NCI-H1048 (cell line): ENCODE data around the gene UBAP2.
"Not testable (repeated sequence)": the region's sequence is repeated elsewhere in the genome, so short reads cannot be mapped to it uniquely, and the experiment has no call there.

Source experiments
- DNase-seq: peaks from one replicate; lab custom pipeline; 2025; lab: John Stamatoyannopoulos, UW

The UBAP2 gene

DNA sequence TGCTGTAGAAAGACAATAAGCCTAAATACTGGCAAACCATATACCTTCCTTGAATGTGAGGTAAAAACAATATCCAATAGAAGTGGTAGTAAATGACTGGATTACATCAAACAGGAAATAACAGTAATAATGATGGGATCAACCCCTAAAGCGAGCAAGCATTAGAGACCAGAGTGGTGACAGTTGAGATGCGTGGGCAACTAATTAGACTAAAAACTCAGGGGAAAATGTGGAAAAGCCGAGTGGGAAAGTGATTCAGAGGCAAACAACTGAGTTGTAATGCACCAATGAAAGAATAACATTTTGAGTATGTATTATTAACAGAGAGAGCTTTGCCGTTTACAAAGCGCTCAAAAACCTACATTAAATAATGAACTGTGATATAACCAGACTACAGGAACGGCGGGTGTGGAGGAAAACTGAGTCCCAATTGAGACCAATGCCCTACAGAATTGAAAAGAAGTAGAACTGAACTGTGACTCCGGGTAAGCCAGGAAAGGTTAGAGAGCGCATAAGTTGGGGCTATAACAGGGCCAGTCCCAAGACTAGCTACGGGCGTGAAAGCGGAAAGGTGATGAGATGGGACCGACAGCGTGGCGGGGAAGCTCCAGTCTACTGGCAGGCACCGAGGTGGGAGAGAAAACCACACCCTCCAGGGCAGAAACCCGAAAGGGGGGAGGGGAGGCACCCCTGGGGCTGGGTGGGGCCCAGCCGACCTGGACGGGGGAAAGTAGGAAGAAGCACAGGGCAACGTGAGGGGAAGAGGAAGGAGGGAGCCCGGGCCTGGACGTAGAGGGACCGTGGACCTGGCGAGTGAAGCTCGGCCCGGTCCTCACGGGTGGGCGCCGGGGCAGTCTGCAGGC, 592 bp downstream of the UBAP2 start:
- DNase-seq: no peak

DNA sequence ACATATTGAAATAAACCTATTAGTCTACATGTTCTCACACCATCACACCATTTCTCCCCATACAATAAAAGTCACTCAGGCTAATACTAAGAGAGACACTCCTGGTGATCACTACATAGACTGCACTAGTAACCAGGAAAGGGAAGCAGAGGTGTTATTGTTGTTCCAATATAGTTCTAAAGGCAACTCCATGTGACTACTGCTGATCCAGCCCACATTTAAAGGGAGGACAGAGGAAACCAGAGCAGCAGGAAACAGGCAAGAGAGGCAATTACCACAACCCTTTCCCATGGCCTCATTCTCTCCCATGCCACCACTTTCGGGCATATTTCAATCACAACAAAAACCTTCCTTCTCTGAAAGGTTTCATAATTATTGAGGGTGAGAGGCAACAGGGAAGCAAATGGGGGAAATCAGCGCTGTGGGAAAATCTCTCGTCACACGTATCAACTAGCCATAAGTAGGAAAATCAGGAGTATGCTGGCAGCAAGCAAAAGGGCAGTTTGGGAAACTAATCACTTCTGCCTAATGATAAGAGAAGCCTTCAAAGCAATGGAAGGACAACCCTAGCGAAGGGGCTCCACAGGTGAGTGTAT, 1.8 kb downstream of the UBAP2 start:
- no peak for DNase-seq

DNA sequence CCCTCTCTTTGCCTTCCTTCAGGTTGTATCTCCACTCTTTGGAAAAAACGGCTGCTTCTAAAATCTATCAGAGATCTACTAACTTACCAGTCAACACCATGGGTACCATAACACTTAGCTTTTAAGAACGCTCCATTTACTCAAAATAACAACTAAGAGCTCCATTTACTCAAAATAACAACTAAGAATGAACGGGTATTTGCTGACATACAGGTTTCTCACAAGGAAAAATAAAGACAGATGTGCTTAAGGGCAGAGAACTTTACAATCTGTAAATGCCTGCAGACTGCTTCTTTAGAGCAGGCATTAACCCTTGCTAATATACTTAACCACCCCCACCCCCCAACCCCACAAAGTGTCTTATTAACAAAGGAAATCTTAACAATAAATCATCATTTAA, 2.8 kb downstream of the UBAP2 start:
- DNase-seq: no peak

DNA sequence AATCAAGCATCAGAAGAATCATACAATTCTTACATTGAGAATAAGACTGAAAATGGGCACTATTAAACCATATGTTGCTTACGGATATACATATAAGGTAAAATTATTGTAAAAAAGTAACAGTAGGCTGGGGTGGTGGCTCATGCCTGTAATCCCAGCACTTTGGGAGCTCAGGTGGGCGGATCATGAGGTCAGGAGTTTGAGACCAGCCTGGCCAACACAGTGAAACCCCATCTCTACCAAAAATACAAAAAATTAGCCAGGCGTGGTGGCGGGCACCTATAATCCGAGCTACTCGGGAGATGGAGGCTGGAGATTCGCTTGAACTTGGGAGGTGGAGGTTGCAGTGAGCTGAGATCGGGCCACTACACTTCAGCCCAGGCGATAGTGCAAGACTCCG, 6.6 kb downstream of the UBAP2 start:
- DNase-seq: not testable (repeated sequence)

DNA sequence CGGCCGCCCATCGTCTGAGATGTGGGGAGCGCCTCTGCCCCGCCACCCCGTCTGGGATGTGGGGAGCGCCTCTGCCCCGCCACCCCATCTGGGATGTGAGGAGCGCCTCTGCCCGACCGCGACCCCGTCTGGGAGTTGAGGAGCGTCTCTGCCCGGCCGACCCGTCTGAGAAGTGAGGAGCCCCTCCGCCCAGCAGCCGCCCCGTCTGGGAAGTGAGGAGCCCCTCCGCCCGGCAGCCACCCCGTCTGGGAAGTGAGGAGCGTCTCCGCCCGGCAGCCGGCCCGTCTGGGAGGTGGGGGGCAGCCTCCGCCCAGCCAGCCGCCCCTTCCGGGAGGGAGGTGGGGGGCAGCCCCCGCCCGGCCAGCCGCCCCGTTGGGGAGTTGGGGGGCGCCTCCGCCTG, 9.8 kb downstream of the UBAP2 start:
- not testable (repeated sequence) for DNase-seq

DNA sequence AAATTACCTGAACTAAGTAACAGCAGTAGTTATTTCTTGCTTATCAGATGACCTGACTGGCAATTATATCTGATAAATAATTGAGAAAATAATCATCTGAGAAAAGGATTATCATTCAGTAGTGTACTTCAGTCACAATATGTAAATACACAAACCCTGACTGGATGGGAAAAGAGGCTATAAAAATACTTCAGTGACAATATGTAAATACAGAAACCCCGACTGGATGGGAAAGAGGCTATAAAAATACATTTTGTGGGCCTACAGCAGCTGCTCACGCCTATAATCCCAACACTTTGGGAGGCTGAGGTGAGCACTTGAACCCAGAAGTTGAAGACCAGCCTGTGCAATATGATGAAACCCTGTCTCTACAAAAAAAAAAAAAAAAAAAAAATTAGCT, 11.1 kb downstream of the UBAP2 start:
- peak; percentile 13 for DNase-seq

DNA sequence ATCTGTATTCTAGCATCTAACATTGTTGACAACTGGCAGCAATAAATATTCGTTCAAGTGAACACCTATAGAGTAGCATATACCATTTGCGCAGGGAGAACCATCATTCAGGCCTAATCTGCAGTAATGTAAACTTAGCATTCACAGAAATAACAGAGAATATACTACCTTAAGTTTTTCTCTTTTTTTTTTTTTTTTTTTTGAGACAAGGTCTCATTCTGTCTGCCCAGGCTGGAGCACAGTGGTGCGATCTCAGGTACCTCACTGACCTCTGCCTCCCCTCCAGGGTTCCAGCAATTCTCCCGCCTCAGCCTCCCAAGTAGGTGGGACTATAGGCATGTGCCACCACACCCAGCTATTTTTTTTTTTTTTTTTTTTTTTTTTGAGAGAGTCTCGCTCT, 12.1 kb downstream of the UBAP2 start:
- DNase-seq: no peak

DNA sequence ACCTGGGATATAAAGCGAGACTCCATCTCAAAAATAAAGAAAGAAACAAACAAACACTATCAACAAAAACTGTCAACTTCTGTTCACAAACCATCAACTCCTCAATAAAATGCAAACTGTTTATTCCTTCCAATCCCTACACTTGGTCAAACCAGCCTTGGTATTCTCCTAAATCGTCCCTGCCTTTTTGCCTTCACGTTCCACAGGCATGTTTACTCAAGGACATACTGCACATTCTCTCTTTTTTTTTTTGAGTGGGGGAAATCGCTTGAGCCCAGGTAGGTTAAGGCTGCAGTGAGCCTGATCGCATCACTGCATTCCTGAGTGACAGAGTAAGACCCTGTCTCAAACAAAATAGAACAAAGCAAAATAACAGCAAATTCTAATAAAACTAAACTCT, 13.0 kb downstream of the UBAP2 start:
- no peak for DNase-seq

DNA sequence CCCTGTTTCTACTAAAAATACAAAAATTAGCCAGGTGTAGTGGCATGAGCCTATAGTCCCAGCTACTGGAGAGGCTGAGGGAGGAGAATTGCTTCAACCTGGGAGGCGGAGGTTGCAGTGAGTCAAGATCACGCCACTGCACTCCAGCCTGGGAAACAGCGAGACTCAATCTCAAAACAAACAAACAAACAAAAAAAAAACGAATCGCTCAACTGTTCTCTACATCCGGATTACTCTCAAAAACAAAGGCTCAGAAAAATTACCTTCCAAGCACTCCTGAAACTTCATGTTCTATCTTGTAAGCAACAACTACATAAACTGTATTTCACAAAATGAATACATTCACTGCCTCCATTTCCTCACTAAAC, 14.0 kb downstream of the UBAP2 start:
- DNase-seq: no peak

DNA sequence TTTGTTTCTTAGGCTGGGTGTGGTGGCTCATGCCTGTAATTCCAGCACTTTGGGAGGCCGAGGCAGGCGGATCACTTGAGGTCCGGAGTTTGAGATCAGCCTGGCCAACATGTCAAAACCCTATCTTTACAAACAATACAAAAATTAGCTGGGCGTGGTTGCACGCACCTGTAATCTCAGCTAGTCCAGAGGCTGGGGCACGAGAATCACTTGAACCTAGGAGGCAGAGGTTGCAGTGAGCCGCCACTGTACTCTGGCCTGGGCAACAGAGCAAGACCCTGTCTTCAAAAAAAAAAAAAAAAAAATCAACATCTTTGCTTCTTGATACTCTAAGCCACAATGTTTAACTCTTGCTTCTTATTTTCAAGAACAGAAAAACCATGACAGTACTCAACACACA, 16.1 kb downstream of the UBAP2 start:
- no peak for DNase-seq

DNA sequence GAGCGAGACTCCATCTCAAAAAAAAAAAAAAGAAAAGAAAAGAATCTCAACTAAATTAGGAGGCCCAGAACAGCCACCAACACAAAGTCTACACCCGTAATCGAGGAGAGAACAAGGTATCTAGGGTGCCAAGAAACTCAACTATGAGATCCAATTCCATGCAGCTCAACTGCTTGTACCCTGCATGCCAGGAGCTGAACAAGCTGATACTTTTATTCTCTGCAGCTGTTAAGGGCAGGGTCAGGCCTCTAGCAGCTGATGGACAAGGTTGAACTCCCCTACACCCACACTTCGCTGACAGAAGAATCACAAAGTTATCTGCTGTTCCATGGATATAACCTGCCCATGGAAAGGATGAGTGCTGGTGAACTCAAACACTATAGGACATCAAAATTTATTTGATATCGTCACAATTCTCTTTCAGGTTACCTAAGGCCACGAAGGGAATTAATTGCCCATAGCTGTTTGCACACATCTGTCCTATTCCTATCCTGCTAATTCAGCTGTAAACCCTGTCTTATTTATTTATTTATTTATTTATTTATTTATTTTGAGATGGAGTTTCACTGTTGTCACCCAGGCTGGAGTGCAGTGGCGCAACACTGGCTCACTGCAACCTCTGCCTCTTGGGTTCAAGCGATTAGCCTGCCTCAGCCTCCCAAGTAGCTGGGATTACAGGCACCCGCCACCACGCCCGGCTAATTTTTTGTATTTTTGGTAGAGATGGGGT, 20.7 kb downstream of the UBAP2 start:
- DNase-seq: no peak

DNA sequence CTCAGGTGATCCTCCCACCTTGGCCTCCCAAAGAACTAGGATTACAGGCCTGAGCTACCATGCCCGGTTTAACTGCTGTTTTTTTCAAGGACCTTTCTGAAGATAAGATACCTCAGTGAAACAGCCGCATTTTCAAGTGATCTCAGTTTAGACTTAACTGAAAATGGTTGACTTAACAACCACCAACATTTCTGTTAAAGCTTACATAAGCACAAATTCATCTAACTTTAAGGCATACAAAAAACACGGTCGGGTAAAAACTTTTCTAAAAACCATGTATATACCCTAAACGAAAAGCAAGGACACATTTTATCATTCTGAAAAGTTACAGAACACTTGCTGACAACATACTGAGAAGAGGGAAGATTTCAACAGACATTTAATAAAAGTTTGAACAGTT, 22.9 kb downstream of the UBAP2 start:
- DNase-seq: no peak

DNA sequence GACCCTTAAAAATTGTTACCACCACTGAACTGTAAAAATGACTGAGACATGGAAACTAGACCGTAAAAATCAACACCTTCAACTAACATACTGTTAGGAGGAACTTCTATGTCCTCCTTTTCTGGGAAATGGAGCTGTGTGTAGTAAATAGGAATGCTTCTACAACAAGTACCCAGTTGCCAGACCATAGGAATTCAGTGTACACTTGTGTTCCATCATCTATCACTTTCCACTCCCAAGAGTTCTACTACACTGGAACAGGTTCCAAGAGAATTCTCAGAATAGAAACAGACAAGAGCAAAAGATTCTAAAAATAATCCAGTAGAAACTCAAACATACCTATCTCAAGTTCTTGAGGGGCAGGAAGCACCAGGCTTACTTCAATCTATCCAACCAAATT, 23.6 kb downstream of the UBAP2 start:
- DNase-seq: no peak

DNA sequence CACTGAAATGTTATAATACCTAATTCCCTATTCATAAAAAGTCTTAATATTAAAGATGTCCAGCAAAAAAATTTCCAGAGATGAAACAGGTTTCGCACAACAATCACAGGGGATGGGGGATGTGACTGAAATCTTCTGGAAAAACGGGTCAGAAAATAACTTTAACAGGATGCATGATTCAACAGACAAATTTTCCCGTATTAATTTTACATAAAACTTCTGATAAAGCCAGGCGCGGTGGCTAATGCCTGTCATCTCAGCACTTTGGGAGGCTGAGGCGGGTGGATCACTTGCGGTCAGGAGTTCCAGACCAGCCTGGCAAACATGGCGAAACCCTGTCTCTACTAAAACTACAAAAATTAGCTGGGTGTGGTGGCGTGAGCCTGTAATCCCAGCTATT, 24.2 kb downstream of the UBAP2 start:
- DNase-seq: not testable (repeated sequence)

DNA sequence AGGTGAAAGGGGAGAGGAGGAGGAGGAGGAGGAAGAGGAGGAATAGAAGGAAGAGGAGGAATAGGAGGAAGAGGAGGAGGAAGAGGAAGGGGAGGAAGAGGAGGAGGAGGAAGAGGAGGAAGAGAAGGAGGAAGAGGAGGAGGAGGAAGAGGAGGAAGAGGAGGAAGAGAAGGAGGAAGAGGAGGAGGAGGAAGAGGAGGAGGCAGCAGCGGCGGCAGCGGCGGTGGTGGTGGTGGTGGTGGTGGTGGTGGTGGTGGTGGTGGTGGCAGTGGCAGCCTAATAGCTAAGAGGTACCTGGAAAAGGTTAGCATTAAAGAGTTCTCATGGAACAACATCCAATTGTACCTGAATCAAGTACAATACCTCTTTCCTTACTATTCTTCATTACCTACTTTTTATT, 32.5 kb downstream of the UBAP2 start:
- no peak for DNase-seq

DNA sequence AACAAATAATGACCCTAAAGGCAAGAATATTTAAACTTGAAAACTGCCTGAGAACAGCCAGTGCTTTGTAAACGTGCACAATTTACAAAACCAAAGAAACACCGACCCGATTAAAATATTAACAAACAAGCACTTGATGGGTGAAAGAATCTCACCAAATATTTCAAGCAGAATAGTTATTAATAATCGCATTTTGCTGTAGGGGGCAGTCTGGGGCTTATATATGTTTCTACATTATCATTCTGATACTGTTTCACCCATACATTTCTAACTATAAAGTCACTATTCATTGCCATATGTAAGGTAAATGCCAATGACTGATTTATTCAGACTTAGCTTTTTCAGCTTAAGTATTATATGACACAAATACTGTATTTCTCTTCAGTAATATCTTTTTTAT, 37.7 kb downstream of the UBAP2 start:
- DNase-seq: no peak

DNA sequence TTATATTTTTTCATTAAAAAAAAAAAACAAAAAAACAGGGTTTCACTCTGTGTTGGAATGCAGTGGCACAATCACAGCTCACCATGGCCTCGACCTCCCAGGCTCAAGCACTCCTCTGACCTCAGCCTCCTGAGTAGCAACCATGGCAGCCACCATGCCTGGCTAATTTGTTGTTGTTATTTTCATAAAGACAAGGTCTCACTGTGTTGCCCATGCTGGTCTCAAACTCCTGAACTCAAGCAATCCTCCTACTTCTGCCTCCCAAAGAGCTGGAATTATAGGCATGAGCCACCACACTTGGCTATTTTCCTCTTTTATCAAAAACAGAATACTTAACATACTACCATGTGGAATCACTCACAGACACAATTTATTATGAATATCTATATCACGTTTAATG, 46.7 kb downstream of the UBAP2 start:
- DNase-seq: no peak

DNA sequence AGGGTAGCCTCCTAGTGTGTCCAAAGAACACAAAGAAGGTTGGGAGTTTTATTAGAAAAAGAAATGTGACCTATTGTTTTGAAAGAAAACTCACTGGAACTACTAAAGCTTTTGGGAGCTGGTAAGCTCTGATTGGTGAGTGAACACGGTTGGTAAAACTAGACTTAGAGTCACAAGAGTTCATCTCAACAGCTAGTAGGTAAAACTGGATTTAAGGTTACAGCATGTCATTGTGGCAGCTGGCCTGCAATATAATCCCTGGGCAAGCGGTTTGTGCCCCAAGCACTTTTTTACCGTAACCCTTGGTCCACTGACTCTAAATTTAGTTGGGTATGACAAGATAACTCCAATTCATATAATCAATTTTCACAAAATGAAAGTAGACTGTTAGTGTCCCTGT, 47.4 kb downstream of the UBAP2 start:
- DNase-seq: no peak

DNA sequence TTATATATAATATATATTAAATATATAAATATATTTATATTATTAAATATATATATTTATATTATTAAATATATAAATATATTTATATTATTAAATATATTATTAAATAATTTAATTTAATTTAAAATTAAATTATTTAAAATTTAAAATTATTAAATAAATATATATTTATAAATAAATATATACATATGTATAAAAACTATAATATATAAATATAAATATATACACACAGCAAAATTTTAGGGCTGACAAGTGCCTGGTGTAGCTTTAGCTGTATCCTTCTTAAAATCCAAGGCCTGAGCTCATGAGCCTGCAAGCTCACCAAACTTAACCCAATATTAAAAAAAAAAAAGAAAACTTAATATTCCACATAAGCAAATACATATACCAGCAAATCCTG, 53.2 kb downstream of the UBAP2 start:
- DNase-seq: no peak

DNA sequence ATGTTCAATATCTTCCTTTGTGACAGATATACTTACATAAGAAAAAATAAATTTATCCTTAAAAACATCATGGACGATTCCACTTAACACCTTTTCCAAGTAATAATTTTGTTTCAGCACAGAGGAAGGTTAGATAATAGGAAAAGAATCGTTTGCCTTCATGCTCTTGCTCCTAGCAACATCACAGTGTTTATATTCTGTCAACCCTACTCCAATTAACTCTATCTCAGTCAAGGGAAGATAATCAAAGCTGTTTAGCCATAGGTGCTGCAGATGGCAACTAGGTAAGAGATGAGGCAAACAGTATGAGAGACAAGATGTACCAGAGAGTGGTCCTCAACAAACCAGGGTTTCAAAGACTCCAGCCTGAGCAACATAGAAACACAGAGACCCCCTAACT, 55.6 kb downstream of the UBAP2 start:
- DNase-seq: no peak

DNA sequence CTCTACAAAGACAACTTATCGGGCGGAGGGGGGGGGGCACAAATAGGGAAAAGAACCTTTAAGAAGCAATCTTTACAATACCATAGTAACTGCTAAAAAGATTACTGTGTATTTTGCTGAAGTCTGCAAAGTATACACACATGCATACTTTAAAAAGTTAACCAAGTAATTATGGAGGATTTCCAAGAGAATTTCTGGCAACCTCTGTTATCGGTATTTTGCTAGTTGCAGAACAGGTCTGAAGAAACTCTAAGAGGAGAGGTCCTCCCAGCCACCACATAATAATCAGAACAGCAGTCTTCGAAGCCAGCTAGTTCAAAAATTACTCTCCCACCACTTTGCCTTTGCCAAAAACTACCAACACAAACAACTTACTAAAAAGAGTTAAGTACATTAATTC, 56.1 kb downstream of the UBAP2 start:
- DNase-seq: no peak

DNA sequence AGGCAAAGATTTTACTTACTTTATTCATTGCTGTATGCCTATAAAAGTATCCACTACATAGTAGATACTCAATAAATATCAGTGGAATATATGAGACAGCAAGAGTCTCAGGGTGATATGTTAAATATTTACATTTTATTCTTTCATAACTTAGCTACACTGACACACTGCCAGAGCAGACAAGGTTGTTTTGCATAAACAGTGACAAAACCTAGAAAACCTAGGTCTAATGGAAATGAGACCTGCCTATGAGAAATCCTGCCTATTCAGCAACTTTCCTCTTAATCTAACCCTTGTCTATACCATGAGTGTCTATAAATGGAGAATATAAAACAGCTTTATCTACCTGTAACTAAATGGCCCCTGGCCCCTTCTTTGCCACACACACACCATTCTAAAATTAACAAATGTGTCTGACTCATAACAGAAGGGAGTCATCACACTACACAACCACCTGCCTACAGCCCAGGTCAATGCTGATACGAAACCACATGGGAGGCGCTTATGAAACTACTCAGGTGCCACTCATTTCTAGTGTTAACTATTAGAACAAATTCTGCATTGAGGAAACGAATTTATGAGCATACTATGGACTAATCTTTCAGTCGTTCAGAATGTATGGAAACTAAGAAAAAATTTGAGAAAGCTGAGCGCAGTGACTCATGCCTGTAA, 60.3 kb downstream of the UBAP2 start:
- DNase-seq: no peak

DNA sequence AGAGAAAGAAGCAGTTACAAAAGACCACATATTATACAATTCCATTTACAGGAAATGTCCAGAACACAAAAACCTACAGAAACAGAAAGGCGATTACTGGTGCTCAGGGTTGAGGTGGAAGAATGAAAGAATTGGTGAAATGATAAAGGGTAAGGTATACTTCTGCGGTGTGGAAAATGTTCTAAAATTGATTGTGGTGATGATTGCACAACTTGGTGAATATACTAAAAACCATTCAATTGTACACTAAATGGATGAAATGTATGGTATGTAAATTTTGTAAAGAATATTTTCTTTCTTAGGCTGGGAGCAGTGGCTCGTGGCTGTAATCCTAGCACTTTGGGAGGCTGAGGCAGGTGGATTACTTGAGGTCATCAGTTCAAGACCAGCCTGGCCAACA, 72.3 kb downstream of the UBAP2 start:
- no peak for DNase-seq
